Caco-2 (cell line): Measurements from ENCODE around the gene CCDC81. TPM values are rescaled to one million over a fixed set of nuclear protein-coding genes. Genes with fewer than 3 reads are reported as not detected.
A peak's percentile ranks its signal among the peaks of the same experiment; 100 is the strongest.

Experiments
- BruUV-seq: library from RNA; stranded (reverse); fragments of 400-500 nt; replicated peaks from 2 replicates; lab custom pipeline; 2021; lab: Mats Ljungman, UMichigan
- CTCF ChIA-PET: fragments of 300-600 bp; sonication (Branson Sonifier 250); formaldehyde crosslinking; loops from one replicate; lab custom pipeline; 2022; ENCODE audit warnings: antibody characterized with exemption; lab: Charles Lee
- POLR2A ChIA-PET: fragments of 300-600 bp; sonication (Branson Sonifier 250); formaldehyde crosslinking; loops from one replicate; lab custom pipeline; 2022; ENCODE audit warnings: antibody characterized with exemption; lab: Charles Lee
- DNase-seq, 2 experiments: peaks; one replicate each; pipeline versions ENCODE4 v3.0.0 to v3.0.0-alpha.2; 2020 to 2022
- H3K27me3 ChIP-seq: replicated peaks from 2 replicates; pipeline ENCODE4 v1.6.0; 2011; ENCODE audit warnings: low read length; ENCODE audit not compliant: control insufficient read depth, insufficient read depth
- H3K36me3 ChIP-seq: 2 replicates; pipeline ENCODE4 v1.5.1; 2011; ENCODE audit warnings: low read length; ENCODE audit not compliant: control insufficient read depth, insufficient read depth
- H3K4me1 ChIP-seq: fragments of 250-450 bp; sonication (Bioruptor Pico); 2 replicates; pipeline ENCODE4 v1.5.1; 2020; ENCODE audit warnings: mild to moderate bottlenecking
- H3K4me3 ChIP-seq: 2 replicates; pipeline ENCODE4 v1.5.1; 2011; ENCODE audit warnings: low read depth, mild to moderate bottlenecking, control low read depth, low read length
- H3K9me3 ChIP-seq: fragments of 250-450 bp; sonication (Bioruptor Pico); 2 replicates; pipeline ENCODE4 v1.5.1; 2020; ENCODE audit warnings: mild to moderate bottlenecking, moderate library complexity
- H3K27ac Mint-ChIP-seq: one replicate; pipeline ENCODE4 v1.8.0; 2022; ENCODE audit warnings: mixed read lengths; ENCODE audit not compliant: unreplicated experiment
- H3K27me3 Mint-ChIP-seq: one replicate; pipeline ENCODE4 v1.8.0; 2022; ENCODE audit warnings: mixed read lengths; ENCODE audit not compliant: insufficient read depth, unreplicated experiment
- H3K36me3 Mint-ChIP-seq: one replicate; pipeline ENCODE4 v1.8.0; 2022; ENCODE audit warnings: mild to moderate bottlenecking, mixed read lengths; ENCODE audit not compliant: insufficient read depth, unreplicated experiment
- H3K4me1 Mint-ChIP-seq: one replicate; pipeline ENCODE4 v1.8.0; 2022; ENCODE audit warnings: low read depth, mixed read lengths; ENCODE audit not compliant: unreplicated experiment
- H3K4me3 Mint-ChIP-seq: one replicate; pipeline ENCODE4 v1.8.0; 2022; ENCODE audit warnings: mild to moderate bottlenecking, moderate library complexity, mixed read lengths; ENCODE audit not compliant: unreplicated experiment
- H3K9me3 Mint-ChIP-seq: one replicate; pipeline ENCODE4 v1.8.0; 2022; ENCODE audit warnings: mixed read lengths; ENCODE audit not compliant: unreplicated experiment
- CTCF ChIP-seq, 2 experiments: fragments of 200-600 bp in 1 of 2; IDR thresholded peaks; 1 replicate in 1 of 2; 2 replicates in 1 of 2; pipeline versions ENCODE4 v1.5.1 to v1.8.0; 2011 to 2022; ENCODE audit warnings: antibody characterized with exemption in 1 of 2, control low read depth in 1 of 2, inconsistent platforms in 1 of 2, low read depth in 1 of 2, low read length in 1 of 2, mild to moderate bottlenecking in 1 of 2, moderate library complexity in 1 of 2; ENCODE audit not compliant: insufficient read depth in 1 of 2, severe bottlenecking in 1 of 2, unreplicated experiment in 1 of 2
- intact Hi-C: fragments of 100-400 bp; cut with micrococcal nuclease; formaldehyde crosslinking; loops from one replicate; pipeline ENCODE4 v1.10.0; 2022; ENCODE audit not compliant: unreplicated experiment
- total RNA-seq: library from RNA; stranded (reverse); gene quantifications from 2 replicates; pipeline ENCODE4 v1.2.3, GENCODE V29; 2022

CCDC81 gene
- total RNA-seq, 1 experiment from 2014 or later = 1.3 TPM

GRCh38 chr11:86388198-86388597 lies 13.5 kb downstream of the CCDC81 start:
- Mint-ChIP-seq H3K4me3 (no peak overlapping the region), H3K4me1 (peaks cover 8% of the 10 kb centered on the region), H3K9me3 (no peaks in the 10 kb centered on the region), H3K27me3 (no peaks in the 10 kb centered on the region), H3K27ac (peak overlapping the region; percentile 10), H3K36me3 (no peaks in the 10 kb centered on the region)
- no peak for TF ChIP-seq CTCF (IDR thresholded peaks at IDR 0.05; ENCODE audit: insufficient read depth in 1 of 2, low read depth in 1 of 2, low read length in 1 of 2, severe bottlenecking in 1 of 2, unreplicated experiment in 1 of 2)
- ChIA-PET POLR2A (no interaction called here), CTCF (no interaction called here)
- no peaks in the 10 kb centered on the region for H3K36me3 ChIP-seq
- peaks cover 9% of the 10 kb centered on the region for H3K4me1 ChIP-seq
- DNase-seq = peak in 1 of 2 experiments; percentile 28
- H3K4me3 ChIP-seq = no peak overlapping the region
- H3K9me3 ChIP-seq = no peaks in the 10 kb centered on the region
- intact Hi-C loops = no loop called here
- H3K27me3 ChIP-seq = no peaks in the 10 kb centered on the region
- BruUV-seq = no TSS peak

GRCh38 chr11:86390487-86390886 lies 15.8 kb downstream of the CCDC81 start:
- no TSS peak for BruUV-seq
- TF ChIP-seq CTCF (IDR thresholded peaks at IDR 0.05; ENCODE audit: insufficient read depth in 1 of 2, low read depth in 1 of 2, low read length in 1 of 2, severe bottlenecking in 1 of 2, unreplicated experiment in 1 of 2) = no peak
- CTCF ChIA-PET = interaction anchor here (0.6 kb wide), 1 partner anchor 116 kb away, joined by 3 read pairs; no protein-coding TSS in a partner anchor

GRCh38 chr11:86395061-86395551 lies 20.4 kb downstream of the CCDC81 start:
- no peak overlapping the region for H3K4me3 ChIP-seq
- no peaks in the 10 kb centered on the region for H3K27me3 Mint-ChIP-seq
- no peak for TF ChIP-seq CTCF (IDR thresholded peaks at IDR 0.05; ENCODE audit: insufficient read depth in 1 of 2, low read depth in 1 of 2, low read length in 1 of 2, severe bottlenecking in 1 of 2, unreplicated experiment in 1 of 2)
- H3K9me3 ChIP-seq = no peaks in the 10 kb centered on the region
- peaks cover 10% of the 10 kb centered on the region for H3K9me3 Mint-ChIP-seq
- H3K4me1 ChIP-seq = no peaks in the 10 kb centered on the region
- H3K27ac Mint-ChIP-seq = no peak overlapping the region
- H3K4me3 Mint-ChIP-seq = no peak overlapping the region
- no peaks in the 10 kb centered on the region for H3K4me1 Mint-ChIP-seq
- H3K27me3 ChIP-seq = no peaks in the 10 kb centered on the region
- intact Hi-C loops = no loop called here
- ChIA-PET CTCF (no interaction called here), POLR2A (no interaction called here)
- no TSS peak for BruUV-seq
- no peaks in the 10 kb centered on the region for H3K36me3 ChIP-seq
- H3K36me3 Mint-ChIP-seq = no peaks in the 10 kb centered on the region
- no peak for DNase-seq

More at GRCh38 chr11:86390487-86390886, 15.8 kb downstream of the CCDC81 start:
- POLR2A ChIA-PET = no interaction called here
- Histone ChIP-seq H3K9me3 (no peaks in the 10 kb centered on the region), H3K4me3 (no peak overlapping the region), H3K36me3 (no peaks in the 10 kb centered on the region), H3K4me1 (peaks cover 9% of the 10 kb centered on the region), H3K27me3 (no peaks in the 10 kb centered on the region)
- Mint-ChIP-seq H3K4me3 (no peak overlapping the region), H3K27ac (no peak overlapping the region), H3K9me3 (no peaks in the 10 kb centered on the region), H3K27me3 (no peaks in the 10 kb centered on the region), H3K4me1 (peaks cover 8% of the 10 kb centered on the region), H3K36me3 (no peaks in the 10 kb centered on the region)
- intact Hi-C loops = no loop called here
- DNase-seq = no peak
